ENCODE data around the gene PSMD6. TPM values are rescaled to one million over a fixed set of nuclear protein-coding genes. Genes with fewer than 3 reads are reported as not detected.
A peak's percentile ranks its signal among the peaks of the same experiment; 100 is the strongest.

The PSMD6 gene
- total RNA-seq, 2 donors from 2014 or later = 82.7 to 95.7 TPM

DNA sequence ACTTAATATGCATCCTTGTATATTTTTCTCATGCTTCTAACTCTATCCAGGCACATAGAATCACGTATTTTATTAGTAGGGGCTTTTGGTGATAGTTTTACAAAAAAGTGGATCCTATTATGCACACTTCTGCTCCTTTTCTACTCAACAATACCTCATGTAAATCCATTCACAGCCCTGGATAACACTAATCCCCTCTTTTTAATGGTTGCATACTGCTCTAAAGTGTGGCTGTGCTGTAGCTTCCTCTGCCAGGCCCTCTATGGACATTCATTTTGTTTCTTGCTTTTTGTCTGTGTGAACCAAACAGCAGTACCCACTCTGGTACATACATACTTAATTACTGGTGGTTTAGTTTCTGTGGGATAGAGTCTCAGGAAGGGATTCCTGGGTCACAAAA lies 59.8 kb downstream of the PSMD6 start:
- Mint-ChIP-seq H3K4me1 (ENCODE audit: low read depth in 2 of 2) (peaks cover 41 to 57% of the 10 kb centered on the region in 2 donors), H3K27ac (peak overlapping the region in 1 of 2 donors; percentile 75), H3K27me3 (no peaks in the 10 kb centered on the region), H3K36me3 (peaks cover 6% of the 10 kb centered on the region), H3K9me3 (no peaks in the 10 kb centered on the region), H3K4me3 (no peak overlapping the region)
- no peak for DNase-seq (ENCODE audit: low spot score)
- ATAC-seq = no peak

DNA sequence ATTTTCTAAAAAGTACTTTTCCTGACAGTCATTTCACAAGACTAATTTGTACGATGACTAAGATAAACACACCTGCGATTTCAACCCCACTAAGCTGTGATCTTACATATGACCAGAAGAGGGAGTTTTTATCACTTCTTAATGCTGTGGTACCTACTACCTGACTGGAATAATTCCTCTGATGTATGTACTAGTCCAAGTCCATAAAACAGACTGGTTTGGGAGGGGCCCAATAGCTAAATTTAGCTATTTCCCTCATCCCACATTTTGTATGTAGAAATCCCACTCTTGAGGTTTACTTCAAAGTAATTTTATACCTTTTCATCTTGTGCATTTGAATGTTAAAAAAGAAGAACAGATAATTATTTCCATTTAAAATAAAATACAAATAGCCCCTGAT lies 61.4 kb downstream of the PSMD6 start:
- peak in 1 of 2 donors; percentile 56 for ATAC-seq
- H3K36me3 Mint-ChIP-seq = peaks cover 6% of the 10 kb centered on the region
- DNase-seq (ENCODE audit: low spot score) = no peak

More for the DNA sequence above, 61.4 kb downstream of the PSMD6 start:
- no peak overlapping the region for H3K27ac Mint-ChIP-seq
- no peak overlapping the region for H3K4me3 Mint-ChIP-seq
- H3K9me3 Mint-ChIP-seq = no peaks in the 10 kb centered on the region
- H3K4me1 Mint-ChIP-seq (ENCODE audit: low read depth in 2 of 2) = peaks cover 26 to 44% of the 10 kb centered on the region in 2 donors
- no peaks in the 10 kb centered on the region for H3K27me3 Mint-ChIP-seq

Other genes starting within 250 kb of the PSMD6 start
- gene C3orf49, start 204.2 kb downstream of the PSMD6 start, total RNA-seq = not detected
- 10 to 100 TPM; 65.7 to 74.1 TPM for gene THOC7, start 159.7 kb downstream of the PSMD6 start, total RNA-seq
- gene ATXN7, start 159.6 kb downstream of the PSMD6 start, total RNA-seq = 100 to 1,000 TPM in 1 of 2 donors, 10 to 100 TPM in 1; 96.5 to 101 TPM
- gene SCAANT1, start 111.1 kb downstream of the PSMD6 start, total RNA-seq = 1 to 10 TPM in 1 of 2 donors, not detected in 1; 2.6 TPM
- under 1 TPM in 1 of 2 donors, not detected in 1; 0.59 TPM for gene PRICKLE2, start 202.0 kb upstream of the PSMD6 start, total RNA-seq